HFF-Myc (cell line): ENCODE measurements around the gene SLX9.
"Not testable (repeated sequence)": the region's sequence is repeated elsewhere in the genome, so short reads cannot be mapped to it uniquely, and the experiment has no call there.

Source experiments
- DNase-seq: peaks from one replicate; pipeline ENCODE4 v3.0.0-alpha.2; 2011; ENCODE audit warnings: low read depth; ENCODE audit errors: extremely low read depth
- H3K4me3 ChIP-seq: replicated peaks from 2 replicates; pipeline ENCODE4 v1.5.1; 2011; ENCODE audit warnings: low read depth, mild to moderate bottlenecking, control low read depth, low read length
- TF ChIP-seq, protein P1 (sequence below): IDR thresholded peaks from 2 replicates; pipeline ENCODE4 v1.5.1; 2012; ENCODE audit warnings: mild to moderate bottlenecking, low read depth, low read length, control low read depth; ENCODE audit errors: missing control alignments

The SLX9 gene

DNA sequence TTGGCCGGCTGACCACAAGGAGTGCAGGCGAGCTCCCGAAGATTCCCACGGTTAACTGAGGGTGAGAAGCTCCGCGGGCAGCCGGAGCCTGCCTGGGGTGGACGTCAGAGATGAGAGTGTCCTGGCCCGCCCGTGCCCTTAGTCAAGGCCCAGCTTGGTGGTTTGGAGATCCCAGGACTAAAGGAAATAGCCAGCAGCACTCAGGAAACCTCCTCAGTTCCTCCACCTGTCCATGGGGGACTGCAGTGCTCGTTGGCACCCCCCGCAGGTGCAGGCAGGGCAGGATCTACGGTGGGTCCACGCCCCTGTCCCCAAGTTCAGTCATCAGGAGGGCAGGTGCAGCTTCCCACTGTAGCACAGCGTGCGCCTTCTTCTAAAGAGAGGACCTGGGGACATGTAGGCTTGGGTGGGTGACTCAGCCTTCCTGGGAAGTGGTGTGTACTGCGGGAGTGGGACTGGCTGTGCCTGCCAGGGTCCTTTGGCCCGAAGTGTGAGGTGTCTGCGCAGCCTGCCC lies 32.5 kb downstream of the SLX9 start:
- DNase-seq: no peak
- H3K4me3 ChIP-seq: no peak overlapping the region
- TF ChIP-seq, protein P1, sequence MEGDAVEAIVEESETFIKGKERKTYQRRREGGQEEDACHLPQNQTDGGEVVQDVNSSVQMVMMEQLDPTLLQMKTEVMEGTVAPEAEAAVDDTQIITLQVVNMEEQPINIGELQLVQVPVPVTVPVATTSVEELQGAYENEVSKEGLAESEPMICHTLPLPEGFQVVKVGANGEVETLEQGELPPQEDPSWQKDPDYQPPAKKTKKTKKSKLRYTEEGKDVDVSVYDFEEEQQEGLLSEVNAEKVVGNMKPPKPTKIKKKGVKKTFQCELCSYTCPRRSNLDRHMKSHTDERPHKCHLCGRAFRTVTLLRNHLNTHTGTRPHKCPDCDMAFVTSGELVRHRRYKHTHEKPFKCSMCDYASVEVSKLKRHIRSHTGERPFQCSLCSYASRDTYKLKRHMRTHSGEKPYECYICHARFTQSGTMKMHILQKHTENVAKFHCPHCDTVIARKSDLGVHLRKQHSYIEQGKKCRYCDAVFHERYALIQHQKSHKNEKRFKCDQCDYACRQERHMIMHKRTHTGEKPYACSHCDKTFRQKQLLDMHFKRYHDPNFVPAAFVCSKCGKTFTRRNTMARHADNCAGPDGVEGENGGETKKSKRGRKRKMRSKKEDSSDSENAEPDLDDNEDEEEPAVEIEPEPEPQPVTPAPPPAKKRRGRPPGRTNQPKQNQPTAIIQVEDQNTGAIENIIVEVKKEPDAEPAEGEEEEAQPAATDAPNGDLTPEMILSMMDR: no peak

DNA sequence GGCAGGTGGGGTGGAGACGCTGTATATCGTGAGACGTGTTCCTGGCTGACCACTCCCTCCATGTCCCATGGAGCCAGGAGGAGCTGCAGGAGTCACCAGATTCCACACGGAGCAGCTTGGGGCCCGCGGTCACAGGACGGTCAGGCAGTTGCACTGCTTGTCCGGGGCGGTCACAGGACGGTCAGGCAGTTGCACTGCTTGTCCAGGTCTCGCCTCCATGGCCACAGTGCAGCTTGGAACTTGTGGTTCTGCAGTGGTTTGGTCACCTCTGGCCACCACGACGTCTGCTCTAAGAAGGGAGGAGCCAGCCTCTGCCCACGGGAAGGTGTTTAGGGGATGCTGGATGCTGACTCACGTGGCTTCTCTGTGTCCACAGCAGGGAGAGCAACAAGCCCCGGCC lies 33.0 kb downstream of the SLX9 start:
- no peak for DNase-seq
- TF ChIP-seq, protein P1: no peak
- no peak overlapping the region for H3K4me3 ChIP-seq

DNA sequence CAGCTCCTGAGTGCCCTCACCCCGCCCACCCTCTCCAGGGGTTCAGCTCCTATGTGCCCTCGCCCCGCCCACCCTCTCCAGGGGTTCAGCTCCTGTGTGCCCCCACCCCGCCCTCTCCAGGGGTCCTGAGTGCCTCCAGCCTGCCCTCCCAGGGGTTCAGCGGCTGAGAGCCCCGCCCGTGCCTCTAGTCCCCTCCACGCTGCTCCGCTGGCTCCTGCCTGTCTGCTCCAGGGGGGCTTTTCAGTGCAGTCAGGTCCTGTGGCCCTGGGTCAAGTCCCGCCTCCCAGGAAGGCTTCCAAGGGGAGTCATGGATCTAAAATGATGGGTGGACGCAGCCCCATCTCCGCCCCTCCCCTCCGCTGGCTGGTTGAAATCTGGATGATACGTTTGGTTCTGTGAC lies 33.8 kb downstream of the SLX9 start:
- no peak overlapping the region for H3K4me3 ChIP-seq
- no peak for DNase-seq
- TF ChIP-seq, protein P1: no peak

DNA sequence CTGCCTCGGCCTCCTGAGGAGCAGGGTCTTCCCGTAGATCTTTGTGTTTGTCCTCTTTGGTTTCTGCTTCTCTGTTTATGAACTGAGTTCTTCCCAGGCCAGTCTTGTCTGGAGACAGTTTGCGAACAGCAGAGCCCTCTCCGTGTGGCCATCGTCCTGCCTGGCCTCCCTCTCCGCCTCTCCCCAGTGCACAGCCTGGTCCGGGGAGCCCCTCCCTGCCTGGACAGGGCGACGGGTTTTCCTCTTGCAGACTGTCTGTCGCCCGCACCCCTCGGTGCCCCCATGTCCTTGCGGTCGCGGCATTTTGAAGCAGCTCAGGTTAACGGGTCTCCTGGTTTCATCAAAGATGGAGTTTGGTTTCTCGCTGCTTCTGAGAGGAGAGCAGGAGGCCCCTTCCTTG lies 34.8 kb downstream of the SLX9 start:
- TF ChIP-seq, protein P1: no peak
- no peak overlapping the region for H3K4me3 ChIP-seq
- DNase-seq: no peak

DNA sequence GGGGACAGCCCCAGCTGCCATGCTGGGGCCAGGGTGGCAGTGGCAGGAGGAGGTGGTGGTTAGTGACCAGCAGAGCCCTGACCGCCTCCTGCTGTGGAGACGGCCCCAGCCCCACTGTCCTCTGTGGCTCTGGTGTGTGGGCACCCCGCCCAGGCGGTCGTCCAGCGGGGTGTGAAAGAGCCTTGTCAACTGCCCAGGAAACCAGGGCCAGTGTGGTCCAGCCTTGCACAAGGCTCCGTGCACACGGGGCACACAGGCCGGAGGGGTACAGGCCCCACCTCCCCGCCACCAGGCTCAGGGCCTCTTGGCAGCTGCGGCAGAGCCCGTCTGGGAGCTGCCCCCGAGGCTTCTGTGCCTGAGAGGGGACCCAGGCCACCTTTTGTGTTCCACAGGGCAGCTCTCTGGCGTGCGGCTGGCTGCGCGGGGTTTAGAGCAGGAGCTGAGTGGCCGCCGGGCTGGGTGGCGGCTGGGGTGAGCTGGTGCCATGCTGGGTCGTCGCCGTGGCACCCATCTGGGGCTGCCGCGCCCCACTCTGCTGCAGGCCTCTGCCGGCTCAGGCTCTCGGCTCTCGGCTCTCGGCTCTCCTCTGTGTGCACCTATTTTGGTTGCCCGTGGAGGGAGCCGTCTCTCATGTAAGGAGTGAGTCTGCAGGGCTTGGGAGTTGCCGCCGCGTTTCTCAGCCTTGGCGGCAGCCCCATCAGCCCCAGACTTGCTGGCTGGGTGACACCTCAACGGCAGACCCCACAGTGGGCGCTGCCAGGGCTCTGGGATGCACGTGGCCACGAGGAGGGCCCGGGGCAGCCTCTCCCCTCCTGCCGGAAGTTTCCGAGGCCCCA lies 36.1 kb downstream of the SLX9 start:
- TF ChIP-seq, protein P1: no peak
- no peak for DNase-seq
- H3K4me3 ChIP-seq: no peak overlapping the region

DNA sequence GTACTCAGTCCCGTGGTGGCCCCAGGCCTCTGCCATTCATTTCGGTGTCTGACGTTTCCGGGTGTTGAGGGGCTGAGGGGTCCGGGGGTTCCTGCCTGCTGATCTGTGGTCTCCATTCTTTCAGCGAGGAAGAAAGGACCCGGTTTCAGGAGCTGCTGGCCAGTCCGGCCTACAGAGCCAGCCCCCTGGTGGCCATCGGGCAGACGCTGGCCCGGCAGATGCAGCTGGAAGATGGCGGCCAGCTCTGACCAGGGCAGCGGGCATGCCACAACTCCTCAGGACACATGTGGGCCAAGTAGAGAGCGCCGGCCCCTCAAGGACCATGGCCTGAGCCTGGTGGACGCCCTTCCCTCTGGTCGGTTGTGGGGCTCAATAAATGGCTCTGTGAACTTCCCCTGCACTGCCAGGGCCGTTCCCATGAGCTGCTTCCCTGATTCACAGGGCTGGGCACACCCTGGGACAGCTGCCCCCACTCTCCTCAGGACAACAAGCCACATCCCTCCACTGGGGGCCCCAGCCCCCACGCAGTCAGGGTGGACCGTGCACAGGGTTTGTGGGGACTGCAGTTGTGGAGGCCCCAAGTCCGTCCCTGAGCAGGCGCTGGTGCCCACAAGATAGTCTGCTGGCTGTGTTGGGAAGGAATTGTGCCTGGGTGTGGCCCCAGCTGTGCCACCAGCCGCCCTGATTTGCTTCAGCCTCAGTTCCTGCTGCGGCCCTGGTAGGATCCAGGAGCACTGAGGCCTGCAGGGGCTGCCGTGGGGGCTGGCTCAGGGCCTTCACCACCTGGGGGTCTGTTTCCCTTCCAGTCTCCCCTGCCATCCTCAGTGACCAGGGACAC lies 36.9 kb downstream of the SLX9 start:
- not testable (repeated sequence) for H3K4me3 ChIP-seq, DNase-seq
- TF ChIP-seq, protein P1: peak; percentile 14
